ENCODE data around the gene DOLPP1.

DNA sequence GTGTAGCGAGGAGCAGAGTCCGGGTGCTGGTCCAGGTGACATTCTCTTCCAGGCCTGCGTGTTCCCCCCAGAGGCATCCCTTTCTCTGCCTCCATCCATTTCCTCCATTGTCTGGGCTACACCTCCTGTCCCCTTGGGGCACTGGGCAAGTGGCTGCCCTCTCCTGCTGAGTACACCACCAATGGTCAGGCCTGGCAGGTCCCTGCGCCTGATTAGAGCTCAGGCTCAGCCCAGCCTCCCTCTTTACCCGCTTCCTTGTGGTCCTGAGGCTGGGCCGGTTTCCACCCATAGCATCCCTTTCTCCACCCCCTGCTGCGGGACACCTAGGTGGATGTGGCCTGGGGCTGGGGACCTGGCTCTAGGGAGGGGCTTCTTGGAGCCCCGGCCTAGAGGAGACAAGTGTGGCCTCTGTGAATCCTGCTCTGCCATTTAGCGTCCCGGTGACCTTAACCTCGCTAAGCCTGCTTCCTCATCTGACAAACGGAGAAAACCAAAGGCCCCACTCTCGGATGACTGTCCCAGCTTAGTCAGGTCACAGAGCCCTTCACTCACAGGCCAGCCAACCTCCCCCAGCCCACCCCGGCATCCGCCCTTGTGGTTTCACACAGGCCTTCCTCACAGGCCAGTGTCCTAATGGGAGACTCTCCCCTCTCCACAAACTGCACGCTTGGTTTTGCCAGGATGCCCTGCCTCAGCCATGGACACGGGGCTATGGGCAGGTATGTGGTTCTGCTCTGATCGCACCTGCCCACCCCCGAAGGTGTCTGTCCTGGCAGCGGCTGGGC lies 12.9 kb downstream of the DOLPP1 start:
- TF ChIP-seq, protein P1, sequence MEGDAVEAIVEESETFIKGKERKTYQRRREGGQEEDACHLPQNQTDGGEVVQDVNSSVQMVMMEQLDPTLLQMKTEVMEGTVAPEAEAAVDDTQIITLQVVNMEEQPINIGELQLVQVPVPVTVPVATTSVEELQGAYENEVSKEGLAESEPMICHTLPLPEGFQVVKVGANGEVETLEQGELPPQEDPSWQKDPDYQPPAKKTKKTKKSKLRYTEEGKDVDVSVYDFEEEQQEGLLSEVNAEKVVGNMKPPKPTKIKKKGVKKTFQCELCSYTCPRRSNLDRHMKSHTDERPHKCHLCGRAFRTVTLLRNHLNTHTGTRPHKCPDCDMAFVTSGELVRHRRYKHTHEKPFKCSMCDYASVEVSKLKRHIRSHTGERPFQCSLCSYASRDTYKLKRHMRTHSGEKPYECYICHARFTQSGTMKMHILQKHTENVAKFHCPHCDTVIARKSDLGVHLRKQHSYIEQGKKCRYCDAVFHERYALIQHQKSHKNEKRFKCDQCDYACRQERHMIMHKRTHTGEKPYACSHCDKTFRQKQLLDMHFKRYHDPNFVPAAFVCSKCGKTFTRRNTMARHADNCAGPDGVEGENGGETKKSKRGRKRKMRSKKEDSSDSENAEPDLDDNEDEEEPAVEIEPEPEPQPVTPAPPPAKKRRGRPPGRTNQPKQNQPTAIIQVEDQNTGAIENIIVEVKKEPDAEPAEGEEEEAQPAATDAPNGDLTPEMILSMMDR (IDR thresholded peaks at IDR 0.05): no peak
- TF ChIP-seq POLR2A (IDR thresholded peaks at IDR 0.05): no peak

All from testis (tissue), 2 donors.